Stomach smooth muscle (tissue), 2 donors: ENCODE measurements around the gene FOSB.

Experiments
- H3K27ac ChIP-seq: one replicate; pipeline ENCODE4 v1.7.0; 2013; ENCODE audit warnings: mild to moderate bottlenecking, low read length, inconsistent platforms
- H3K27me3 ChIP-seq, 2 donors: one replicate each; pipeline ENCODE4 v1.7.0; 2013; ENCODE audit warnings: low read length in 2 of 2; ENCODE audit not compliant: insufficient read depth in 2 of 2, control insufficient read depth in 1 of 2
- H3K36me3 ChIP-seq, 2 donors: one replicate each; pipeline ENCODE4 v1.7.0; 2013; ENCODE audit warnings: low read length in 2 of 2; ENCODE audit not compliant: control insufficient read depth in 2 of 2, insufficient read depth in 2 of 2
- H3K4me1 ChIP-seq: one replicate; pipeline ENCODE4 v1.7.0; 2013; ENCODE audit warnings: low read length; ENCODE audit not compliant: control insufficient read depth, insufficient read depth
- H3K4me3 ChIP-seq, 2 donors: one replicate each; pipeline ENCODE4 v1.7.0; 2013; ENCODE audit warnings: low read length in 2 of 2
- H3K9ac ChIP-seq, 2 donors: one replicate each; pipeline ENCODE4 v1.7.0; 2013; ENCODE audit warnings: low read length in 2 of 2, mild to moderate bottlenecking in 1 of 2
- H3K9me3 ChIP-seq, 2 donors: one replicate each; pipeline ENCODE4 v1.7.0; 2013; ENCODE audit warnings: low read length in 2 of 2; ENCODE audit not compliant: control insufficient read depth in 2 of 2
- donor health status: healthy.
- donor health status: Pancreatic carcinoma.

Gene FOSB

GRCh38 chr19:45442778-45443461, 24.9 kb upstream of the FOSB start:
- Histone ChIP-seq H3K9me3 (no peaks in the 10 kb centered on the region), H3K4me3 (peak overlapping the region; percentile 60 to 76), H3K9ac (peak overlapping the region; percentile 71 to 86), H3K36me3 (no peaks in the 10 kb centered on the region), H3K4me1 (peaks cover 34% of the 10 kb centered on the region), H3K27me3 (no peaks in the 10 kb centered on the region), H3K27ac (peak overlapping the region; percentile 91)

- H3K27me3 ChIP-seq, result no peaks in the 10 kb centered on the region
- H3K4me3 ChIP-seq, result peak overlapping the region; percentile 71 to 76
- H3K9ac ChIP-seq, result peak overlapping the region; percentile 86
- no peaks in the 10 kb centered on the region for H3K9me3 ChIP-seq
- H3K27ac ChIP-seq, result peak overlapping the region; percentile 91
- peaks cover 34% of the 10 kb centered on the region for H3K4me1 ChIP-seq
- H3K36me3 ChIP-seq, result no peaks in the 10 kb centered on the region
Observed at GRCh38 chr19:45443462-45444317, 24.1 kb upstream of the FOSB start.

DNA sequence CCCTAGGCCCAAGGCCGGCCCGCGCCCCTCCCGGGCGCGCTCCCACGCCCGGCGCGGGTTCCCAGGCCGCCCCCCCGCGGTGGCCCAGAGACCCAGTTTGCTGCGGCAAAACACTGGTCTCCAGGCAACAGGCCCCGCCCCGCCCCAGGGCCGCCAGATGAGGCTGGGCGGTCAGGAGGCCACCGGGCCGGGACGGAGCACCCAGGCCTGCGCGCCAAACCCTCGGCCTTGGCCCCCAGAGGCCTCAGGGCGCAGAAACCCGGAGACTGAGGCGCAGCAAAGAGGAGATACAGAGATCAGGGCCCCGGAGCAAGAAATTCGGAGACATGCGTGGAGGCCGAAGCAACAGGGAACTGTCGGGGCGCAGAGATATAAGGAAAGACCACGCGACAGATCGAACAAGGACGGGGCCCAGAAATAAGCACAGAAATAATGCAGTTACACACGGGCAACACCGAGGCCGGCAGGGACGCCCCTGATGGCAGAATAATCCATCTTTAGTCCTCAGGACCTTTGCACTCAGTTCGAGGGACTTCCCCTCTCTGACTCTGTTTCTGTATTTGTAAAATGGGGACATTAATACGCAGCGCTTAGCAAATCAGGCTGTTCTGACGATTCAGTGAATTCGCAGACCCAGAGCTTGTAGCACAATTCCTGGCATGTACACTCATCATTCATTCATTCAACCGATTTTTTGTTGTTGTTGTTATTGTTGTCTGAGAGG, 23.3 kb upstream of the FOSB start:
- H3K4me3 ChIP-seq, result peak overlapping the region; percentile 69 to 70
- H3K36me3 ChIP-seq, result no peaks in the 10 kb centered on the region
- no peaks in the 10 kb centered on the region for H3K27me3 ChIP-seq
- peaks cover 36% of the 10 kb centered on the region for H3K4me1 ChIP-seq
- peak overlapping the region; percentile 52 to 58 for H3K9ac ChIP-seq
- H3K9me3 ChIP-seq, result no peaks in the 10 kb centered on the region
- peak overlapping the region; percentile 91 for H3K27ac ChIP-seq

GRCh38 chr19:45445139-45445538, 22.7 kb upstream of the FOSB start:
- Histone ChIP-seq H3K36me3 (no peaks in the 10 kb centered on the region), H3K4me1 (peaks cover 38% of the 10 kb centered on the region), H3K9ac (no peak overlapping the region), H3K27ac (peak overlapping the region; percentile 91), H3K27me3 (no peaks in the 10 kb centered on the region), H3K9me3 (no peaks in the 10 kb centered on the region), H3K4me3 (no peak overlapping the region)

GRCh38 chr19:45446295-45446694, 21.5 kb upstream of the FOSB start:
- no peaks in the 10 kb centered on the region for H3K9me3 ChIP-seq
- H3K9ac ChIP-seq, result no peak overlapping the region
- H3K4me3 ChIP-seq, result no peak overlapping the region
- peaks cover 37% of the 10 kb centered on the region for H3K4me1 ChIP-seq
- no peak overlapping the region for H3K27ac ChIP-seq
- no peaks in the 10 kb centered on the region for H3K36me3 ChIP-seq
- no peaks in the 10 kb centered on the region for H3K27me3 ChIP-seq

- H3K36me3 ChIP-seq, result no peaks in the 10 kb centered on the region
- H3K27ac ChIP-seq, result no peak overlapping the region
- no peak overlapping the region for H3K9ac ChIP-seq
- H3K4me3 ChIP-seq, result no peak overlapping the region
- no peaks in the 10 kb centered on the region for H3K9me3 ChIP-seq
- H3K4me1 ChIP-seq, result peaks cover 40% of the 10 kb centered on the region
- H3K27me3 ChIP-seq, result no peaks in the 10 kb centered on the region
Observed at GRCh38 chr19:45446944-45447343, 20.9 kb upstream of the FOSB start.

- Histone ChIP-seq H3K27me3 (no peaks in the 10 kb centered on the region), H3K4me3 (no peak overlapping the region), H3K4me1 (peaks cover 32% of the 10 kb centered on the region), H3K9ac (no peak overlapping the region), H3K27ac (no peak overlapping the region), H3K36me3 (no peaks in the 10 kb centered on the region), H3K9me3 (no peaks in the 10 kb centered on the region)
Observed at GRCh38 chr19:45448425-45448756, 19.4 kb upstream of the FOSB start.

DNA sequence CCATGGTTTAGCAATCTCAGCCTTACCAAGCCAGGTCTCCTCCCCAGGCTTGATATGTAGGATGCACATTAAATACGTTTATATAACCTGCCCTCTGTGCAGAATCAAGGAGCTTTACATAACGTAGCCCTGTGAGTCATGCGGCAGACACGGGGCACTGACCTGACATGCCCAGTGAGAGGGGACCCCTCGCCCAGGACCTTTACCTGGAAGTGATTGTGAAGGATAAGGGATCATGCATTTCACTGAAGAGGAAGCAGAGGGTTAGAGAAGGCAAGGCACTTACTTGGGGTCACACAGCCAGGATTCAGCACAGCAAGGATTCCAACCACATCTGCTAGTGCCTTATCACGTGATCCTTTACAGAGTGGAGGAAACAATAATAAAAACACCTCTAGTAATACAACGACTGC, 18.9 kb upstream of the FOSB start:
- H3K4me3 ChIP-seq, result peak overlapping the region in 1 of 2 donors; percentile 15
- H3K9ac ChIP-seq, result no peak overlapping the region
- H3K27ac ChIP-seq, result no peak overlapping the region
- no peaks in the 10 kb centered on the region for H3K27me3 ChIP-seq
- no peaks in the 10 kb centered on the region for H3K36me3 ChIP-seq
- H3K9me3 ChIP-seq, result no peaks in the 10 kb centered on the region
- H3K4me1 ChIP-seq, result peaks cover 27% of the 10 kb centered on the region

DNA sequence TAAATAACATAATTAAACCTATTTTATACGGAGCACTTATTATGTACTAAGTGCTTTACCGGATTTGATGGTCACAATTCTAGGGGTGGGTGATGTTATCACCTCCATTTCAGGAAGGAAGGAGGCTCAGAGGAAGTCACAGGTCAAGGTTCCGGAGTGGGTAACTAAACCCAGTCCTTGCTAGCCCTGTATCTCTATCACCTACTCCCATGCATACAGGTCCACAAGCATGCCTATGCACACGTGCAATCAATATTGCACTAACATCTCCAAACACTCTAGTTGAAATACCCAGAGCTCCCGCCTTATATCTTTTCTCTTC, 17.8 kb upstream of the FOSB start:
- no peaks in the 10 kb centered on the region for H3K9me3 ChIP-seq
- H3K9ac ChIP-seq, result peak overlapping the region; percentile 62 to 78
- H3K27me3 ChIP-seq, result no peaks in the 10 kb centered on the region
- peak overlapping the region; percentile 73 for H3K27ac ChIP-seq
- H3K36me3 ChIP-seq, result no peaks in the 10 kb centered on the region
- H3K4me3 ChIP-seq, result peak overlapping the region; percentile 75 to 82
- peaks cover 19% of the 10 kb centered on the region for H3K4me1 ChIP-seq

GRCh38 chr19:45451131-45451849, 16.5 kb upstream of the FOSB start:
- H3K4me3 ChIP-seq, result peak overlapping the region; percentile 81 to 82
- H3K4me1 ChIP-seq, result peaks cover 29% of the 10 kb centered on the region
- no peaks in the 10 kb centered on the region for H3K36me3 ChIP-seq
- peak overlapping the region; percentile 91 to 93 for H3K9ac ChIP-seq
- H3K27me3 ChIP-seq, result no peaks in the 10 kb centered on the region
- H3K27ac ChIP-seq, result peak overlapping the region; percentile 92
- H3K9me3 ChIP-seq, result no peaks in the 10 kb centered on the region
